HEK293 (cell line): ENCODE results near the gene INSYN2A.

Source experiments
- CTCF ChIP-seq: fragments of 450-650 bp; formaldehyde crosslinking; IDR thresholded peaks from 2 replicates; pipeline ENCODE4 v1.5.1; 2016; ENCODE audit warnings: missing biosample characterization, missing genetic modification characterization
- GFI1B ChIP-seq: fragments of 450-650 bp; formaldehyde crosslinking; IDR thresholded peaks from 2 replicates; pipeline ENCODE4 v1.5.1; 2016; ENCODE audit warnings: missing biosample characterization, missing genetic modification characterization
- GLI4 ChIP-seq: fragments of 450-650 bp; formaldehyde crosslinking; IDR thresholded peaks from 2 replicates; pipeline ENCODE4 v1.5.1; 2016; ENCODE audit warnings: missing biosample characterization, missing genetic modification characterization
- KLF10 ChIP-seq: fragments of 450-650 bp; IDR thresholded peaks from 2 replicates; pipeline ENCODE4 v1.5.1; 2018; ENCODE audit warnings: missing biosample characterization, mild to moderate bottlenecking, missing genetic modification characterization
- KLF9 ChIP-seq: fragments of 450-650 bp; formaldehyde crosslinking; IDR thresholded peaks from 2 replicates; pipeline ENCODE4 v1.5.1; 2016; ENCODE audit warnings: missing biosample characterization, missing genetic modification characterization, low read depth
- ZNF140 ChIP-seq: fragments of 450-650 bp; formaldehyde crosslinking; IDR thresholded peaks from 2 replicates; pipeline ENCODE4 v1.5.1; 2016; ENCODE audit warnings: missing biosample characterization, missing genetic modification characterization
- ZNF610 ChIP-seq: fragments of 450-650 bp; formaldehyde crosslinking; IDR thresholded peaks from 2 replicates; pipeline ENCODE4 v1.5.1; 2016; ENCODE audit warnings: missing biosample characterization, missing genetic modification characterization, borderline replicate concordance
- ZNF629 ChIP-seq: fragments of 450-650 bp; formaldehyde crosslinking; IDR thresholded peaks from 2 replicates; pipeline ENCODE4 v1.5.1; 2017; ENCODE audit warnings: missing biosample characterization, missing genetic modification characterization

GRCh38 chr10:127198307-127198706 is 1.9 kb upstream of the INSYN2A start:
- no peak for TF ChIP-seq KLF9 (tag by site-specific recombination)
- no peak for TF ChIP-seq CTCF (tag by site-specific recombination)
- TF ChIP-seq KLF10 = no peak
- TF ChIP-seq ZNF610 (tag by site-specific recombination) = no peak
- no peak for TF ChIP-seq ZNF629
- TF ChIP-seq ZNF140 = no peak
- TF ChIP-seq GLI4 (tag by site-specific recombination) = no peak
- no peak for TF ChIP-seq GFI1B
